Activated CD8-positive, alpha-beta memory T cell treated with anti-CD3 and anti-CD28 coated beads for 24 hours (primary cell): ENCODE measurements around the gene ZNF692.
"Not testable (repeated sequence)": the region's sequence is repeated elsewhere in the genome, so short reads cannot be mapped to it uniquely, and the experiment has no call there.

ENCODE experiments used
- DNase-seq: peaks from one replicate; pipeline ENCODE4 v3.0.0-alpha.2; 2020

The ZNF692 gene, protein sequence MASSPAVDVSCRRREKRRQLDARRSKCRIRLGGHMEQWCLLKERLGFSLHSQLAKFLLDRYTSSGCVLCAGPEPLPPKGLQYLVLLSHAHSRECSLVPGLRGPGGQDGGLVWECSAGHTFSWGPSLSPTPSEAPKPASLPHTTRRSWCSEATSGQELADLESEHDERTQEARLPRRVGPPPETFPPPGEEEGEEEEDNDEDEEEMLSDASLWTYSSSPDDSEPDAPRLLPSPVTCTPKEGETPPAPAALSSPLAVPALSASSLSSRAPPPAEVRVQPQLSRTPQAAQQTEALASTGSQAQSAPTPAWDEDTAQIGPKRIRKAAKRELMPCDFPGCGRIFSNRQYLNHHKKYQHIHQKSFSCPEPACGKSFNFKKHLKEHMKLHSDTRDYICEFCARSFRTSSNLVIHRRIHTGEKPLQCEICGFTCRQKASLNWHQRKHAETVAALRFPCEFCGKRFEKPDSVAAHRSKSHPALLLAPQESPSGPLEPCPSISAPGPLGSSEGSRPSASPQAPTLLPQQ

DNA sequence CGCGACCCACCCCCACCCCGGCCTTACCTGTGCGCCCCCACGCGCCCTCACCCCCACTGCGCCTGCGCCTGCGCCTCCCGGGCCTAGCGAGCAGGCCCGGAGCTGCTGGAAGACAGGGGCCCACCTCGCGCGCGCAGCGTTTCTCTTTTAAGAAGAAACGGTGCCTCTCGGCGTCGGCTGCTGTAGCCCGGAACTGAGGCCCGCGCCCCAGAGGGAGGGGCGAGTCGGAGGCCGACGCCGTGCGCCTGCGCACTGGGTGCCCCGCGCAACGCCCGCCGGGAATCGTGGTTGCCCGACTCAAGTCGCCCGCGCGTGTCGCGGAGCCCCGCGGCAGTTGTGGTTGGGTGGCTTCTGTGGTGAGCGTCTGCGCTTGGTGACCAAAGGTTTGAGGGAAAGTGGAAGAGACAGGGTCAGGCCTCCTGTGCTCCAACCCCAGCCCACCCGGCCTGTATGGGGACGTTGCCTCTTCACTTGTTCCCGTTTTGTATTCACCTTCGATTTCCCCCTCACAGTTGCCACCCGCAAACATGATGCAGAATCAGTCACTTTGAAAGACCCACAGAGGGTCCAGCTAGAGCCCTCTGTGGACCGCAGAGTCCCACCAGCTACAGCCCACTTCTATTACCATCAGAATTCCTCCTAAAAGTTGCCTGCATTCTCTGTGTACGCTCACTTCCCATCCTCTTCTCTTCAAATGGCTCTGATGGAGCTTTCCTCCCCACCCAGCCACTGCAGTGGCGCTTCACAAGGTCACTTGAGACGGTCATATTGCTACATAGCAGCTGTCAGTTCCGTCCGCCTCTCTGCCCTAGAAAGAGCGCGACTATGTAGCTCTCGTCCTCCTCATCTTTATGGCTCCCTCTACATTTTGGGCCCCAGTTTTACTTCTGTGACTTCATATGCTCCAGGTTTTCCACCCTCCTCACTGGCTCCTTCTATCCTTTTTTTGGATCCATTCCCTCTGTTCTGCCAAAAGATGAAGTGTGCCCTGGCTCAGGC, at the start of gene ZNF692:
ZNF692 (minus strand) TSS at position 195 of the 999 bp plus-strand sequence. CDS start 776 bp downstream, outside the sequence.
- DNase-seq: peak; percentile 98

DNA sequence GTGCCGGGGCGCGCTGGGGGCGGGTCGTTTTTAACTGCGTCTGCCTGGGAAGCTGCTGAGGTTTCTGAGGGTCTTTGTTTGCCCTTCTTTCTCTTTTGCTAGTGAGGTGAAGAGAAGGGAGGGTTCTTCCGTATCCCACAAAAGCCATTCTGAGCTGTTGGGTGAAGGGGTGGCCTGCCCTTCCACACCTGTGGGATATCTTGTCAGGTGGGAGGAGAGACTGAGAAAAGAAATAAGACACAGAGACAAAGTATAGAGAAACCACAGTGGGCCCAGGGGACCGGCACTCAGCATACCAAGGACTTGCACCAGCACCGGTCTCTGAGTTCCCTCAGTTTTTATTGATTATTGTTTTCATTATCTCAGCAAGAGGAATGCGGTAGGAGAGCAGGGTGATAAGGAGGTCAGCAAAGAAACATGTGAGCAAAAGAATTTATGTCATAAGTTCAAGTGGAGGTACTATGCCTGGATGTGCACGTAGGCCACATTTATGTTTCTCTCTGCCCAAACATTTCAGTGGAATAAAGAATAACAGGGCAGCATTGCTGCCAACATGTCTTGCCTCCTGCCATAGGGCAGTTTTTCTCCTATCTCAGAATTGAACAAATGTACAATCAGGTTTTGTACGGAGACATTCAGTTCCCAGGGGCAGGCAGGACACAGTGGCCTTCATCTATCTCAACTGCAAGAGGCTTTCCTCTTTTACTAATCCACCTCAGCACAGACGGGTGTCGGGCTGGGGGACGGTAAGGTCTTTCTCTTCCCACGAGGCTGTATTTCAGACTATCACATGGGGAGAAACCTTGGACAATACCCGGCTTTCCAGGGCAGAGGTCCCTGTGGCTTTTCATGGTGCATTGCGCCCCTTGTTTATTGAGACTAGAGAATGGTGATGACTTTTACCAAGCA, 48.1 kb upstream of the ZNF692 start:
- DNase-seq: no peak

DNA sequence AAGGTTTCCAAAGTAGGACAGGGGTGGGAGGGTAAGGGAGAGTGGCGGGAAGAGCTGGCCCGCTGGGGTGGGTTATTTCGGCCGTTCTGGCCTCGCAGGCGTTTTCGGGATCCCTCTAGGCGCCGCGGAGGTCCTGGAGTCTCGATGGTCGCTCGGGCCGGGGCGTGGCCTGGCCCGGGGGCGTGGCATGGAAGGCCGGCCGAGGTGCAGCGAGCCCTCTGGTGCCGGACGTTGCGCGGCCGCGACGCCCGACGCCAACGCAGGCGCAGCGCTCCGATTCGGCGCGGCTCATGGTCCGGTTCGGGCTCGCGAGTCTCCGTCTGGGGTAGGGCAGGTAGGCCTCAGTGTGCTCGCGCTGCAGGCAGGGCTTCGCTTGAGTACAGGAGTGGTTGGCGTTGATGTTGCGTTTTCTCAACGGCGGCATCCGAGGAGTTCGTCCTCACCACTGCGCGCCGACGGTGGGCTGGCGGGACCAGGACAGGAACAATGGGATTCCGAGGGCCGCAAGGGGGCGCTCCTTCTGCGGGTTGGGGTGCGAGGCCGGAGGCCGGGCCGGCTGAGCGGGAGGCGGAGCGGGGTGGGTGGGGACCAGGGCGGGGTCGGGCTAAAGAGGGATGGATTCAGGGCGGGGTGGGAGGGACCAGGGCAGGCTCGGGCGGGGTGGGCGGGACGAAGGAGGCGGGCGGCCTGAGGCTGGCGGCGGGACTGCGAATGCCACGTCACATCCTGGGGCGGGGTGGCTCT, 47.3 kb upstream of the ZNF692 start, which contains the start of gene PGBD2:
PGBD2 (plus strand) TSS at position 227 of the 744 bp plus-strand sequence. CDS start 7,628 bp downstream, outside the sequence.
- peak; percentile 99 for DNase-seq

DNA sequence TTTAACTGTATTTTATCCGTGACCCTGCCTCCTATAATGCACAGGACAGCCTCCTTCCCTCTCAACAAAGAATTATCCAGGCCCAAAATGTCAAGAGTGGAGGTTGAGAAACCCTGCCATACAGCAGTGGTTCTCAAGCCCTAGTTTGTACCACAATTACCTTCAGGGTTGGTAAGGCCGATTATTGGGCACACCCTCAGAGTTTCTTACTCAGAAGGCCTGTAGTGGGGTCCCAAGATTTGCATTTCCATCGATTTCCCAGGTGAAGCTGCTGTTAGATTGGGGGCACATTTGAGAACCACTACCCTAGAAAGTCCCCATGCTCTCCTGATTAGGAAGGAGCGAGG, 46.8 kb upstream of the ZNF692 start:
- DNase-seq: no peak

DNA sequence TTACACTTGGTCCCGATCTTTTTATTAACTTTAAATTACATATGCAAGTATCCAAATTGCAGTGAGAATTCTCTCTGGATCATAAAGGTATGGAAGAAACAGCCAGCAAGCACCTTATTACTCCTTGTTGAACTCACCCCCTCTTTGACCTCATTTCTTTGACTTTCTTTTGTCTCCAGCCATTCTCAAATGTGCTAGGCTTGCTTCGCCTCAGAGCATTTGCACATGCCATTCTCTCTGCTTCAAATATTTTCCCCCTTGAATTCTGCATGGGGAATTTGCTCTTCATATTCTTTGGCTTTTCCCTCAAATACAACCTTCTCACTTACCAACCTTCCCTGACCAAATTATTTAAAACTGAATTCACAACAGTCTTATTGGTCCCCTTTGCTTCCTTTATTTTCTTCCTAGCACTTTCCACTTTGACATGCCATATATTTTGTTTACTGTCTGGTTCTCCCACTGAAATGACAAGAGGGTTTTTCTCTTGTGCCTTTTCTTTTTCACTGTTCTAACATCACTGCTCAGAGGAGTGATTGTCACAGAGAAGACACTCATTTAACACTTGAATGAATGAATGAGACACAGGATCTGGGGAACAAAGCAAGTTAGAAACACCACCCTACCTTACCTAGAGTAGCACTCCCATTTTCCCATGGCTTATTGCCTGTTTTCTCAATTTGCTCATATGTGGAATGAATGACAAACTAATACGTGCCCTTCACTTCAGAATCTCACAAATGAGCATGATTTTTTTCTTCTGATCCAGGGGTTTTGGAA, 45.7 kb upstream of the ZNF692 start:
- no peak for DNase-seq

DNA sequence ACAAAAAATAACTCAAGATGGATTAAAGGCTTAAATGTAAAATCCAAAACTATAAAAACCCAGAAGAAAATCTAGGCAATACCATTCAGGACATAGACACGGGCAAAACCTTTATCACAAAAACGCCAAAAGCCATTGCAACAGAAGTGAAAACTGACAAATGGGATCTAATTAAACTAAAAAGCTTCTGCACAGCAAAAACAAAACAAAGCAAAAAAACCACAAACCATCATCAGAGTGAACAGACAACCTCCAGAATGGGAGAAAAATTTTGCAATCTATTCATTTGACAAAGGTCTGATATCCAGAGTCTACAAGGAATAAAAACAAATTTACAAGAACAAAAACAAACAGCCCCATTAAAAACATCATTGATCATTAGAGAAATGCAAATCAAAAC, 42.7 kb upstream of the ZNF692 start:
- DNase-seq: no peak

DNA sequence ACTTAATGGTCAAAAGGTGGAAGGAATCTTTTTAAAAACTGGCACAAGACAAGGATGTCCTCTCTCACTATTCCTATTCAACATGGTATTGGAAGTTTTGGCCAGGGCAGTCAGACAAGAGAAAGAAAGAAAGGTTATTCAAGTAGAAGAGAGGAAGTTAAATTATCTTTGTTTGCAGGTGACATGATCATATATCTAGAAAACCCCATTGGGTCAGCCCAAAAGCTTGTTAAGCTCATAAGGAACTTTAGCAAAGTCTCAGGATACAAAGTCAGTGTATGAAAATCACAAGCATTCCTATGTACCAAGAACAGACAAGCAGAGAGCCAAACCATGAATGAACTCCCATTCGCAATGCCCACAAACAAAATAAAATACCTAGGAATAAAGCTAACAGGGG, 41.8 kb upstream of the ZNF692 start:
- DNase-seq: no peak

DNA sequence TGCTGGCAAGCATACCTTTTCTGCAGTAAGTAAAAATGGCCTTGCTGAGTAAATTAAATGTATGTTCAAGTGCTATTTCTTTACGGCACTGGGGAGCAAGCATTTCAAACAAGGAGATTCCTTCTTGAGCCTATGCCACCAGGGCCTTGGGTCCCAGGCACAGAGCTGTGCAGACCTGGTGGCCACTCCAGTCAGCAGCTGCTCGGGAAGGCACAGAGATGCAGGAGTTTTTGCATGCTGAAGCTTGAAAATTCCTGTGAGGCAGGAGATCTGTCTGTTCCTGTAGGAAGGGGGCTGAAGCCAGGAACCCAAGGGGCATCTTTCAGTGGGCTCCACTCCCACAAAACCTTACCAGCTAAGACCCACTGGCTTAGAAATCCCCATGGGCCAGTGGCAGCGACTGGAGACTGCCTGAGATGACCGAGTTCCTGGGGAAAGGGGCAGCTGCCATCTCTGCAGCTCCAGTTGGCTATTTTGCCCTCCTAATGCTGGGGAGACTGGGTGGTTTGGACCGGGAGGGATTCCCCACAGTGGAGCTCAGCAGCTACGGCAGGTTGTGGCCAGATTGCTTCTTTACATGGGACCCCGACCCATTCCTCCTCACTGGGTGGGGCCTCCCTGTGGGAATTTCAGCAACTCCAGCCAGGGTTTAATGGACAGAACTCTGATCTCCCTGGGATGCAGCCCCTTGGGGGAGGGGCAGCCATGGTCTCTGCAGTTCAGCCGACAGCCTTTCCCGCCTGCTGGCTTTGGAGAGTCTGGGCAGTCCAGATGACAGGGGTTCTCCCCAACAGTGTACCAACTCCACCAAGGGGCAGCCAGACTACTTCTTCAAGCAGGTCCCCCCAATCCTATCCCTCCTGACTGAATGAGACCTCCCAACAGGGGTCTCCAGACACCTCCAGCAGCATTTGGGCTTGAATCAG, 38.8 kb upstream of the ZNF692 start:
- DNase-seq: no peak

DNA sequence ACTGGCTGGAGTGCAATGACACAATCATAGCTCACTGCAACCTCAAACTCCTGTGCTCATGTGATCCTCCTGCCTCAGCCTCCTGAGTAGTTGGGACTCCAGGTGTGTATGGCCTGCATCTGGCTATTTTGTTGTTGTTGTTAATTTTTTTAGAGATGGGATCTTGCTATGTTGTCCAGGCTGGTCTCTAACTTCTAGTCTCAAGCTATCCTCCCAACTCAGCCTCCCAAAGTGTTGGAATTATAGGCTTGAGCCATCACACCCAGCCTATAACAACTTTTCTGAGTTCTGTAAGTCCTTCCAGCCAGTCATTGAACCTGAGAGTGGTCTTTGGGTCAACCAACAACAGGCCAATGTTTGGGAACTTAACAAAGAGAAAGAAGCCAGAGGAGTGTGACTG, 36.0 kb upstream of the ZNF692 start:
- no peak for DNase-seq

DNA sequence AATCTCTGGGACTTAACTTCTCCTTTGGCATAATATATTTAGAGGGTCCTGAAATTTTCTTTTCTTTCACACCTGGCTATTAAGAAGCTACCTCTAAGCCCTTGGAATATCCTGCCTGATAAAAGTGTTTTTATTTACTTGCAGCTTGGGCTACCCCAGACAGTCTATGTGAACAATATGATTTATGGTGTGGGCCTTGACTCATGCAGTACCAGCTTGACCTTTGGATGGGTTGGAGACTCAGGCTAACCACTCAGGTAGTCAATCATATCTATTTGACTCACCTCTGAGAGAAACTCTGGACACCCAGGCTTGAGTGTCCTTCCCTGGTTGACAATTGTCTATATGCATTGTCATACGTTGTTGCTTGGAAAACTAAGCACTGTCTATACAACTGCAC, 33.7 kb upstream of the ZNF692 start:
- DNase-seq: no peak

DNA sequence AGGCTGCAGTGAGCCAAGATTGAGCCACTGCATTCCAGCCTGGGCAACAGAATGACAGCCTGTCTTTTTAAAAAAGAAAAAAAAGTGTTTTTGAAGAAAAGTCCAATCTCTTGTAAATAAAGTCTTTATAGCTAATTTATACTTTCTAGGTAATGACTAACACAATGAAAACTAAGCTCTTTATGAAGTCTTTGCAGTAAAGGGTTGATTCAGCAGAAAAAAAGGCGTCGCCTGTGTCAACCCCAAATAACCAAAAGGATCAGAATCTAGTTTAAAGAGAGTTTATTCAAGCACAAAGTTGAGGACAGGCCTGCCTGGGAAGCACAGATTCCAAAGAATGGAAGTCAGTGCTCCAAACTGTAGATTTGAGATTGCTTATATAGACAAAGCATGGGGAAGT, 32.9 kb upstream of the ZNF692 start:
- DNase-seq: no peak

DNA sequence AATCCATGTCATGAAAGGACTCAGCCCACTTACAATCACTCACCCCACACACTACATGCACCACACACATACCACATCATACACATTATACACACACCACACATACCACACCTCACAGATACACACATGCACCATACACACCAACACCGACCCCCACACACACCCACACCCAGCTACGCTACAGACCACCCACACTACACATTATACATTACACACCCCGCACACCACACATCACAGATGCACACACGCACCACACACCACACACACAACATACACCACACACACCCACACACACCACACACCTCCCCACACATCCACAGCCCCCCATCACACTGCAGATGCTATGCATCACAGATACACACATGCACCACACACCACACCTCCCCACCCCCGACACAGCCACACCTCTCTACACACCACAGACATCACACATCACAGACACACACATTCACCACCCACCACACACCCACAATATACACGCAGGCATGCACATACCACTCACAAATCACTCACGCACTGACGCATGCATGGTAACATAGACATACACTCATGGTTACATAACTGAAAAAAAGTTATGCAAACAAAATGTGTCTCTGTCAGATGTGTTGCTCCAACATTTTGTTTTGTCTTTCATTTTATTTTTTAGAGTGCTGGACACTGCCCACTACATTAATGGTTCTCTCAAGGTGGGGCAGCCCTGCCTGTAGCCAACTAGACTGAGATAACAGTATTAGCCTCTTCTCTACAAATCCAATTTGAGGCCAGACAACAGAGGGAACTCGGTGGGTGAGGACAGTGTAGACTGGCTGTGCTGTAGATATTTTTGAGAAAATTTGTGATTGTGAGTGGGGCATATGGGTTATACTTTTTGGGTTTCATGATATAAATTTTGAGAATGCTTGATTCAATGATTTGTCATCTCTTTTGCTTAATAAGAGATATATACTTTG, 31.9 kb upstream of the ZNF692 start:
- no peak for DNase-seq

DNA sequence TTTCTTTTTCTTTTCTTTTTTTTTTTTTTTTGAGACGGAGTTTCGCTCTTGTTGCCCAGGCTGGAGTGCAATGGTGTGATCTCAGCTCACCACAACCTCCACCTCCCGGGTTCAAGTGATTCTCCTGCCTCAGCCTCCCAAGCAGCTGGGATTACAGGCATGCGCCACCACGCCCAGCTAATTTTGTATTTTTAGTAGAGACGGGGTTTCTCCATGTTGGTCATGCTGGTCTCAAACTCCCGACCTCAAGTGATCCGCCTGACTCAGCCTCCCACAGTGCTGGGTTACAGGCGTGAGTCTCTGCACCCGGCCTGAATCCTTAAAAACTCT, 31.0 kb upstream of the ZNF692 start:
- DNase-seq: not testable (repeated sequence)

DNA sequence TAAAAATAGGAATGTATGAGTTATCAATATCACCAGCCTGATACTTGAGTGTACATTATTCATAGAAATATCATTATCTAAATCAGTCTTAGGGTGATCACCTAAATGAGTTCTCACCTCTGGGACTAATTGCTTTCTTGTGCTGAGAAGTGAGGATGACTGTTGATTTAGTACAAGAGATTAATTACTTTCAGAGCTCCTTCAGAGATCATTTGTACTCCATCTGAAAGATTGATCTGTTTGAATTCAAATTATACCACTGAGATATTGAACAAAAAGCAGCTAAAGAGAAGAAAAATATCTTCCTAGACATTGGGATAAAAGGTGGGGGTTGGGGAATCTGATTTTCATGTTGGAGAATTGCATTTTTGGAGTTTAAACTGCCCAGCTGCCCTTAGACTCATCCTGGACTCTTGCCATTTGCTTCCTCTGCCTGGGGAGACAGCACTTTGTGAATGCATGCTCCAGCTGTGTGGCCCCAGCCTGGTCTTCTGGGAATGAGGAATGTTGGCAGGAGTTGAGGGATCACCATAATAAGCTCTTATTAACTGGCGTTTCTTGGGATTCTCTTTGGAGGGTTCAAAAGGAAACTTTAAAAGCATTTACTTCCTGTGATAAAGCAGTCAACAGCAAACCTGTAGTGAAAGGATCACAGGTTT, 27.5 kb upstream of the ZNF692 start:
- no peak for DNase-seq

DNA sequence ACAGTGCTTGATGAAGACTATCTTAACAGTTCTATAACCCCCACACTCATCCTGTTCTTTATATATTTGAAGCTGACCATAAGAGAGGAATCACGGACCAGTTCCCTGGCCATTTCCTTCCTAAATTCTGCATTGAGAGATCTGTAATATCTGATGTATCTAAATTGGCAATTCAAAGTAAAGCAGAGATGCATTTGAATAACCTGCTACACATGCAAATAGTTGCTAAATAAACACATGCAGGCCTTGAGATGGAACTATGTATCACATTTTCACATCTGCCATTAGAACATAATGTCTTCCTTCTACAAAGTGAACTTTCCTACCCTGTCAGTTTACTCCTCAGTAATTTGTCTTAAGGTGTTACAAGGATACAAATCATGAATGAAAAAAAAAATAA, 26.8 kb upstream of the ZNF692 start:
- no peak for DNase-seq

DNA sequence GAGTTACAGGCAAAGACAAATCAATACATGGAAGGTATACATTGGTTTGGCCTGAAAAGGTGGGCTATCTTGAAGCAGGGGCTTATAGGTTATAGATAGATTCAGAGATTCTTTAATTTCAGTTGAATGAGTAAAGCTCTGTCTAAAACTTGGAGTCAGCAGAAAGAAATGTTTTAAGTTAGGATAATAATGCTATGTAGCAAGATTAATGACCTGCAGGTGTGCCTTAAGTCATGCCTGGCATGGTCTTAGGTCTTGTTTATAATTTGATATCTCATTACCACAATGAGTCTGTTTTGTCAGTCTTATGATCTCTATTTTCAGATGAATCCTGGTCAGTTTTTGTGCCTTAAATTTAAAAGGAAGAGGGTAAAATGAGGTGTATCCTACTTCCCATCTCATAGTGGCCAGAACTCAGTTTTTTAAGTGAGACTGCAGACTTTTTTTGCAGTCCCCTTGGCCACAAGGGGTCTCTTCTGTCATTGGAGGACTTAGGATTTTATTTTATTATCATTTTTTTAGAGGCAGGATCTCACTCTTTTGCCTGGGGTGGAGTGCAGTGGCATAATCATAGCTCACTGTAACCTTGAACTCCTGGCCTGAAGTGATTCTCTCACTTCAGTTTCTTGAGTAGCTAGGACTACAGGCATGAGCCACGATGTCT, 25.9 kb upstream of the ZNF692 start:
- DNase-seq: no peak

DNA sequence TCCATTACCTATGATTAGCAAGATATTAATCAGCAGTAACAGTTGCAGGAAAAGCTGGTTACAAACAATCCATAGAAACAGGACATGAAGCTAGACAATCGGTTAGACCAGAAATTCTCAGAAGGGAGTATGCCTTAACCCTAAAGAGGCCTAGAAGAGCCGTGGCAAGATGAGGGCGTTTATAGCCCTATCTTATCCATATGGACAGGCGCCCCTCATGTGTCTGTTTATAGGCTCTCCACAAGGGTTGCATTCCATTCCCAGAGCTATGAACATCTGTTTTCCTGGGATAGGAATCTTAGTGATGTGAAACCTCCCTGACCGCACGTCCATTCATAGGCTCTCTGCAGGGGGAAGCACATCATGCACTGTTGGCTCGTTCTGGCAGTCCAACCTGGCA, 23.5 kb upstream of the ZNF692 start:
- DNase-seq: not testable (repeated sequence)
